CD1c-positive myeloid dendritic cell (primary cell): ENCODE measurements around the gene TUBB1.

ENCODE experiments used
- DNase-seq: peaks from one replicate; pipeline ENCODE4 v3.0.0-alpha.2; 2016; ENCODE audit errors: extremely low spot score

The TUBB1 gene

GRCh38 chr20:59042796-59043631, 23.8 kb downstream of the TUBB1 start:
- DNase-seq, result peak; percentile 98

- no peak for DNase-seq
These were observed 24.5 kb downstream of the TUBB1 start for GRCh38 chr20:59043698-59044097.

- DNase-seq, result no peak
These were observed 25.1 kb downstream of the TUBB1 start for GRCh38 chr20:59044295-59044694.

- DNase-seq, result no peak
These were observed 25.6 kb downstream of the TUBB1 start for GRCh38 chr20:59044796-59045195.

- DNase-seq, result no peak
These were observed 27.6 kb downstream of the TUBB1 start for GRCh38 chr20:59046862-59047261.

GRCh38 chr20:59047938-59048680, 28.9 kb downstream of the TUBB1 start:
- no peak for DNase-seq

GRCh38 chr20:59048681-59049030, 29.4 kb downstream of the TUBB1 start:
- no peak for DNase-seq

- no peak for DNase-seq
These were observed 31.2 kb downstream of the TUBB1 start for GRCh38 chr20:59050437-59050836.

- DNase-seq, result no peak
These were observed 32.5 kb downstream of the TUBB1 start for GRCh38 chr20:59051666-59052185.

- peak; percentile 52 for DNase-seq
These were observed 36.1 kb downstream of the TUBB1 start for GRCh38 chr20:59055302-59055701.

- no peak for DNase-seq
These were observed 42.9 kb downstream of the TUBB1 start for GRCh38 chr20:59062081-59062480.

- DNase-seq, result peak; percentile 24
These were observed 44.4 kb downstream of the TUBB1 start for GRCh38 chr20:59063358-59064213.

- no peak for DNase-seq
These were observed 45.0 kb downstream of the TUBB1 start for GRCh38 chr20:59064214-59064722.

- no peak for DNase-seq
These were observed 49.3 kb downstream of the TUBB1 start for GRCh38 chr20:59068534-59068933.

- DNase-seq, result peak; percentile 78
These were observed 49.8 kb downstream of the TUBB1 start for GRCh38 chr20:59069026-59069425.

GRCh38 chr20:59071216-59071615, 52.0 kb downstream of the TUBB1 start:
- DNase-seq, result peak; percentile 79

GRCh38 chr20:59073582-59073981, 54.4 kb downstream of the TUBB1 start:
- no peak for DNase-seq

GRCh38 chr20:59074456-59074855, 55.2 kb downstream of the TUBB1 start:
- DNase-seq, result no peak

GRCh38 chr20:59075934-59076508, 56.8 kb downstream of the TUBB1 start:
- no peak for DNase-seq
